CD14-positive monocyte (primary cell): ENCODE measurements around the gene WDR74. TPM values are rescaled to one million over a fixed set of nuclear protein-coding genes. Genes with fewer than 3 reads are reported as not detected.

Experiments
- DNase-seq, 3 donors: peaks; one replicate each; pipeline ENCODE4 v3.0.0-alpha.2; 2011 to 2022
- H2AFZ ChIP-seq: 2 replicates; pipeline ENCODE4 v1.6.0; 2012; ENCODE audit warnings: mild to moderate bottlenecking, low read depth, low read length, inconsistent platforms; ENCODE audit not compliant: insufficient read depth, poor library complexity, severe bottlenecking
- H3K27ac ChIP-seq, 2 donors: 1 replicate in 1 of 2; 2 replicates in 1 of 2; pipeline ENCODE4 v1.5.1; 2012 to 2013; ENCODE audit warnings: low read length in 2 of 2, control low read depth in 1 of 2, inconsistent platforms in 1 of 2, low read depth in 1 of 2, mild to moderate bottlenecking in 1 of 2
- H3K27me3 ChIP-seq, 2 donors: one replicate each; pipeline versions ENCODE4 v1.6.0 to v1.6.1; 2011 to 2013; ENCODE audit warnings: low read length in 2 of 2; ENCODE audit not compliant: control insufficient read depth in 2 of 2, insufficient read depth in 2 of 2
- H3K36me3 ChIP-seq, 2 donors: replicated peaks in 1 of 2; 1 replicate in 1 of 2; 2 replicates in 1 of 2; pipeline versions ENCODE4 v1.5.1 to v1.6.1; 2012 to 2013; ENCODE audit warnings: low read length in 2 of 2, control low read depth in 1 of 2, inconsistent platforms in 1 of 2, mild to moderate bottlenecking in 1 of 2; ENCODE audit not compliant: insufficient read depth in 2 of 2, control insufficient read depth in 1 of 2
- H3K4me1 ChIP-seq, 2 donors: 1 replicate in 1 of 2; 2 replicates in 1 of 2; pipeline versions ENCODE4 v1.5.1 to v1.6.1; 2012 to 2013; ENCODE audit warnings: low read length in 2 of 2, control low read depth in 1 of 2, inconsistent platforms in 1 of 2, mild to moderate bottlenecking in 1 of 2, moderate library complexity in 1 of 2; ENCODE audit not compliant: insufficient read depth in 2 of 2, control insufficient read depth in 1 of 2
- H3K4me2 ChIP-seq: replicated peaks from 2 replicates; pipeline ENCODE3; 2012; ENCODE audit warnings: low read length, moderate library complexity, mild to moderate bottlenecking; ENCODE audit not compliant: poor library complexity, severe bottlenecking; ENCODE audit errors: extremely low read depth
- H3K4me3 ChIP-seq, 3 experiments: fragments of 200-600 bp in 1 of 3; sonication (generic) in 1 of 3; replicated peaks in 1 of 3; 1 replicate in 2 of 3; 2 replicates in 1 of 3; pipeline ENCODE4 v1.5.1; 2011 to 2013; ENCODE audit warnings: low read length in 3 of 3, mild to moderate bottlenecking in 3 of 3, control low read depth in 2 of 3, low read depth in 2 of 3, inconsistent platforms in 1 of 3, moderate library complexity in 1 of 3
- H3K79me2 ChIP-seq: 2 replicates; pipeline ENCODE4 v1.6.0; 2012; ENCODE audit warnings: mild to moderate bottlenecking, control low read depth, inconsistent platforms, low read length, moderate library complexity; ENCODE audit not compliant: insufficient read depth
- H3K9ac ChIP-seq: 2 replicates; pipeline ENCODE4 v1.6.0; 2017; ENCODE audit warnings: low read length, mild to moderate bottlenecking; ENCODE audit not compliant: insufficient read depth, poor library complexity, severe bottlenecking
- H3K9me3 ChIP-seq, 2 donors: replicated peaks in 1 of 2; 1 replicate in 1 of 2; 2 replicates in 1 of 2; pipeline versions ENCODE4 v1.5.1 to v1.6.1; 2012 to 2013; ENCODE audit warnings: low read length in 2 of 2, control low read depth in 1 of 2; ENCODE audit not compliant: control insufficient read depth in 1 of 2, insufficient read depth in 1 of 2
- H4K20me1 ChIP-seq: 2 replicates; pipeline ENCODE4 v1.6.0; 2012; ENCODE audit warnings: mild to moderate bottlenecking, low read length, control low read depth, moderate library complexity; ENCODE audit not compliant: insufficient read depth
- H3K27ac Mint-ChIP-seq, 7 donors: one replicate each; pipeline ENCODE4 v1.8.0; 2020; ENCODE audit warnings: mild to moderate bottlenecking in 7 of 7, mixed read lengths in 7 of 7, moderate library complexity in 6 of 7, inconsistent platforms in 2 of 7
- H3K27me3 Mint-ChIP-seq, 3 donors: one replicate each; pipeline ENCODE4 v1.8.0; 2021 to 2022; ENCODE audit warnings: low read depth in 3 of 3, mild to moderate bottlenecking in 3 of 3, mixed read lengths in 3 of 3, moderate library complexity in 3 of 3, inconsistent platforms in 1 of 3
- H3K36me3 Mint-ChIP-seq, 2 donors: one replicate each; pipeline ENCODE4 v1.8.0; 2020; ENCODE audit warnings: mixed read lengths in 2 of 2, inconsistent platforms in 1 of 2, mild to moderate bottlenecking in 1 of 2
- H3K4me1 Mint-ChIP-seq: one replicate; pipeline ENCODE4 v1.8.0; 2020; ENCODE audit warnings: mild to moderate bottlenecking, mixed read lengths
- H3K4me3 Mint-ChIP-seq, 2 donors: one replicate each; pipeline ENCODE4 v1.8.0; 2020; ENCODE audit warnings: mild to moderate bottlenecking in 2 of 2, mixed read lengths in 2 of 2, moderate library complexity in 1 of 2
- H3K9me3 Mint-ChIP-seq, 7 donors: one replicate each; pipeline ENCODE4 v1.8.0; 2020 to 2022; ENCODE audit warnings: mixed read lengths in 7 of 7, mild to moderate bottlenecking in 6 of 7, moderate library complexity in 6 of 7, inconsistent platforms in 2 of 7
- WGBS: methylation state at CpG from one replicate; pipeline ENCODE4 v1.1.5; 2013; ENCODE audit warnings: missing lambda C conversion rate; ENCODE audit not compliant: insufficient coverage; 5-methylcytosine and 5-hydroxymethylcytosine counted together
- intact Hi-C, 2 donors: fragments of 100-400 bp; cut with micrococcal nuclease; formaldehyde crosslinking; loops; one replicate each; pipeline versions ENCODE4 v1.15.0 to v1.15.1; 2023
- polyA plus RNA-seq, 3 donors: library from polyadenylated mRNA; depleted of rRNA in 1 of 3; unstranded in 2 of 3; stranded (reverse) in 1 of 3; fragments of 300-500 nt in 2 of 3; fragments of >200 nt in 1 of 3; fragmentation: Illumina TruSeq in 2 of 3; gene quantifications; 1 replicate in 2 of 3; 2 replicates in 1 of 3; pipeline ENCODE4 v1.2.3, GENCODE V29; 2012 to 2021
- TF ChIP-seq, protein P1 (sequence below): fragments of 200-600 bp; IDR thresholded peaks from one replicate; pipeline ENCODE4 v1.8.0; 2022; ENCODE audit warnings: antibody characterized with exemption, mild to moderate bottlenecking

The WDR74 gene
- polyA plus RNA-seq, 3 donors, result 14.2 to 52.5 (median 18.4) TPM

DNA sequence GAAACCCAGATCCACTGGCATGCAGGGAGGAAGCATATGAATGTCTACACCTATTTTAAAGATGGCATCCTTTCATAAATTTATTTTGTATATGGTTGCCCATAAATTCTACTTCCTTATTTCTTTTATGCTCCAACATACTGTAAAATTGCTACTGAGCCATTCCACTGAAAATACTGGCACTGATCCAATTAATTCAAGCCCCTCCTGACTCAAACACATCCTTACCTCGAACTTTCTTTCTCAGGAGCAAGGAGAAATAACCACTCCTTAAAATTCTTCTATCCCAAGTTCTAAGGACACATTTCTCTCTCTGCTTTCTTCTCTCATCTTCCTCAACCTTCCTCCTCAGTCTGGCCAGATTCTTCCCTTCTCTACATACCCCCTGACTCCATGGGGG is 28.6 kb downstream of the WDR74 start:
- H3K79me2 ChIP-seq, result peaks cover 8% of the 10 kb centered on the region
- H3K4me3 Mint-ChIP-seq, result no peak overlapping the region
- peaks cover 34% of the 10 kb centered on the region for H3K4me1 Mint-ChIP-seq

DNA sequence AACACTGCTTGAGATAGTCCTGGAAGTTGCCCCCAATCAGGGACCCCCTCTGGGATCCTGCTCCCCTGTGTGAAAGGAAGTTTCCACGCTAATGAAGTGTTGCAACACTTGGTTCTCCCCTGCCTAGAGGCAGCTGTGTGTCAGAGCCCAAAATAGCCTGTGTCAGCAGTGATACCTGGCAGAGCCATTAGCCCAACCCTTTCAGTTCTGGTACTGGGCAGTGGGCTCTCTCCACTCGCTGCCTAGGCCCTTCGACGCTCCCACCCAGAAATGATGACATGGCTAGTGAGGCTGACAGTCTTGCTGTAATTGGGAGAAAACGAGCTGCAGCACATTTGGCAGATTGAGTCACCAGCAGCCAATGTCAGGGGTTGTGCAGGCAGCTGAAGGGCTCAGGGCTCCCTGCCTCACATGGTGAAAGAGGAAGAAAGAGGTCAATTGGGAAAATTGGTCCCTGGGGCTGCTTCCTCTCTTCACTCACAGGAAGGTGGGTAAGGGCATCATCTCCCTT is 32.7 kb downstream of the WDR74 start:
- H3K4me1 Mint-ChIP-seq, result peaks cover 40% of the 10 kb centered on the region
- peak; percentile 90 to 97 (median 92) for DNase-seq
- peak overlapping the region; percentile 75 to 97 (median 91) for H3K4me3 ChIP-seq
- TF ChIP-seq, protein P1, sequence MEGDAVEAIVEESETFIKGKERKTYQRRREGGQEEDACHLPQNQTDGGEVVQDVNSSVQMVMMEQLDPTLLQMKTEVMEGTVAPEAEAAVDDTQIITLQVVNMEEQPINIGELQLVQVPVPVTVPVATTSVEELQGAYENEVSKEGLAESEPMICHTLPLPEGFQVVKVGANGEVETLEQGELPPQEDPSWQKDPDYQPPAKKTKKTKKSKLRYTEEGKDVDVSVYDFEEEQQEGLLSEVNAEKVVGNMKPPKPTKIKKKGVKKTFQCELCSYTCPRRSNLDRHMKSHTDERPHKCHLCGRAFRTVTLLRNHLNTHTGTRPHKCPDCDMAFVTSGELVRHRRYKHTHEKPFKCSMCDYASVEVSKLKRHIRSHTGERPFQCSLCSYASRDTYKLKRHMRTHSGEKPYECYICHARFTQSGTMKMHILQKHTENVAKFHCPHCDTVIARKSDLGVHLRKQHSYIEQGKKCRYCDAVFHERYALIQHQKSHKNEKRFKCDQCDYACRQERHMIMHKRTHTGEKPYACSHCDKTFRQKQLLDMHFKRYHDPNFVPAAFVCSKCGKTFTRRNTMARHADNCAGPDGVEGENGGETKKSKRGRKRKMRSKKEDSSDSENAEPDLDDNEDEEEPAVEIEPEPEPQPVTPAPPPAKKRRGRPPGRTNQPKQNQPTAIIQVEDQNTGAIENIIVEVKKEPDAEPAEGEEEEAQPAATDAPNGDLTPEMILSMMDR, result no peak
- peaks cover 25 to 31% of the 10 kb centered on the region in 2 donors for H3K36me3 Mint-ChIP-seq
- peak overlapping the region; percentile 89 for H3K9ac ChIP-seq
- H3K4me1 ChIP-seq, result peaks cover 44 to 48% of the 10 kb centered on the region in 2 donors
- H3K27me3 Mint-ChIP-seq, result peaks cover 0 to 3% (median 2%) of the 10 kb centered on the region in 3 donors
- no peaks in the 10 kb centered on the region for H3K9me3 Mint-ChIP-seq
- intact Hi-C loops, result no loop called here
- H3K9me3 ChIP-seq, result no peaks in the 10 kb centered on the region
- peak overlapping the region; percentile 98 for H3K27ac ChIP-seq
- peaks cover 33% of the 10 kb centered on the region for H4K20me1 ChIP-seq
- H3K79me2 ChIP-seq, result peaks cover 41% of the 10 kb centered on the region
- H3K4me3 Mint-ChIP-seq, result peak overlapping the region; percentile 79 to 98
- 0% methylated on average over 2 of the region's 5 CpGs for WGBS
- H3K4me2 ChIP-seq, result peak overlapping the region; percentile 82
- H3K36me3 ChIP-seq, result peaks cover 18 to 21% of the 10 kb centered on the region in 2 donors
- H2AFZ ChIP-seq, result no peak overlapping the region
- peak overlapping the region; percentile 91 to 99 (median 98) for H3K27ac Mint-ChIP-seq
- no peaks in the 10 kb centered on the region for H3K27me3 ChIP-seq

More for the DNA sequence above, 28.6 kb downstream of the WDR74 start:
- no peak overlapping the region for H3K4me3 ChIP-seq
- peaks cover 0 to 3% of the 10 kb centered on the region in 2 donors for H3K36me3 ChIP-seq
- peak overlapping the region in 1 of 2 donors; percentile 40 for H3K27ac ChIP-seq
- Mint-ChIP-seq H3K27ac (peak overlapping the region in 5 of 7 donors; percentile 7 to 57 (median 30)), H3K27me3 (peaks cover 0 to 3% (median 2%) of the 10 kb centered on the region in 3 donors), H3K9me3 (no peaks in the 10 kb centered on the region), H3K36me3 (peaks cover 10 to 27% of the 10 kb centered on the region in 2 donors)
- TF ChIP-seq, protein P1, result no peak
- 67% methylated on average over 1 of the region's 1 CpG for WGBS
- H3K27me3 ChIP-seq, result no peaks in the 10 kb centered on the region
- H3K9ac ChIP-seq, result no peak overlapping the region
- H3K4me2 ChIP-seq, result no peak overlapping the region
- intact Hi-C loops, result no loop called here
- H2AFZ ChIP-seq, result no peak overlapping the region
- no peaks in the 10 kb centered on the region for H4K20me1 ChIP-seq
- H3K4me1 ChIP-seq, result peaks cover 40 to 45% of the 10 kb centered on the region in 2 donors
- H3K9me3 ChIP-seq, result no peaks in the 10 kb centered on the region
- no peak for DNase-seq
